WI38 (cell line): Measurements from ENCODE around the gene UBE2E3.

Source experiments
- H3K4me3 ChIP-seq: 2 replicates; pipeline ENCODE4 v1.5.1; 2011; ENCODE audit warnings: low read depth, mild to moderate bottlenecking, control low read depth, low read length
- TF ChIP-seq, protein P1 (sequence below): IDR thresholded peaks from 2 replicates; pipeline ENCODE4 v1.5.1; 2012; ENCODE audit warnings: low read depth, mild to moderate bottlenecking, control low read depth, low read length

Gene UBE2E3

GRCh38 chr2:181103659-181104058 lies 123.3 kb downstream of the UBE2E3 start:
- no peak overlapping the region for H3K4me3 ChIP-seq
- TF ChIP-seq, protein P1, sequence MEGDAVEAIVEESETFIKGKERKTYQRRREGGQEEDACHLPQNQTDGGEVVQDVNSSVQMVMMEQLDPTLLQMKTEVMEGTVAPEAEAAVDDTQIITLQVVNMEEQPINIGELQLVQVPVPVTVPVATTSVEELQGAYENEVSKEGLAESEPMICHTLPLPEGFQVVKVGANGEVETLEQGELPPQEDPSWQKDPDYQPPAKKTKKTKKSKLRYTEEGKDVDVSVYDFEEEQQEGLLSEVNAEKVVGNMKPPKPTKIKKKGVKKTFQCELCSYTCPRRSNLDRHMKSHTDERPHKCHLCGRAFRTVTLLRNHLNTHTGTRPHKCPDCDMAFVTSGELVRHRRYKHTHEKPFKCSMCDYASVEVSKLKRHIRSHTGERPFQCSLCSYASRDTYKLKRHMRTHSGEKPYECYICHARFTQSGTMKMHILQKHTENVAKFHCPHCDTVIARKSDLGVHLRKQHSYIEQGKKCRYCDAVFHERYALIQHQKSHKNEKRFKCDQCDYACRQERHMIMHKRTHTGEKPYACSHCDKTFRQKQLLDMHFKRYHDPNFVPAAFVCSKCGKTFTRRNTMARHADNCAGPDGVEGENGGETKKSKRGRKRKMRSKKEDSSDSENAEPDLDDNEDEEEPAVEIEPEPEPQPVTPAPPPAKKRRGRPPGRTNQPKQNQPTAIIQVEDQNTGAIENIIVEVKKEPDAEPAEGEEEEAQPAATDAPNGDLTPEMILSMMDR = no peak

- H3K4me3 ChIP-seq = no peak overlapping the region
- TF ChIP-seq, protein P1 = peak; percentile 72
Measured at GRCh38 chr2:181104512-181105115, 124.2 kb downstream of the UBE2E3 start.

DNA sequence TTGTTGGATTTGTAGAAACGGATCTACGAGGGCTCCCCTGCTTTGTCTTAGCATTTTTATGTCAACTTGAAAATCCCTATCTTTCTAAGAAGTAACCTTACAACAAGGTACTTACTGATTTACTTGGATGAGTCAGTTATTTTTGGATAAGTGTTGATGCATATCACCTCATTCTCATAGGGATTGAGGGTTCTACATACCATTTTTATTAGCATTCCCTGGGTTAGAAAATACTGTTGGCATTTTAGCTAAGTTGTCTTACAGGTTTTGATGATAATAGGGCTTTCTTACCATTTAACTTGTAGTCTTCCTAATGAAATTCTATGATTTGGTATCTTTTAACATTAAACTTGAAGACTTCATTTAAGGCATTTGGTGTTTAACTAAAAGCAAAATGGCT lies 125.2 kb downstream of the UBE2E3 start:
- H3K4me3 ChIP-seq = no peak overlapping the region
- TF ChIP-seq, protein P1 = no peak

DNA sequence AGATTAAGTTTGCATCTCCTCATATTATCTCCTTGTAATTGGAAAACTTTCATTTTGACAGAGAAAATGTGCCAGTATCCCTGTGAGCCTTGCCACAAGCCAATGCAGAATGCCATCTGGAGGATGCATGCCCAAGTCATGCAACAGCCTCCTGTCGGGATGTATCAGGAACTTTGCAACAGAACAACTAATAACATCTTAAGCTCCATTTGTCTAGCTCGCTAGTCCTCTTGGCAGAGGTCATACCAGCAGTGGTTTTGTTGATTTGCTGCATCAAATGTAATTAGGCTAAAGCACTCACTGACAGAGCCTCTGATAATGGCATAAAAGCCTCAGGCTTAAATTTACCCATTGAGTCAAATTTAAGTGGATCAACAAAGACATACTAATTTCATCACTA lies 125.8 kb downstream of the UBE2E3 start:
- TF ChIP-seq, protein P1 = no peak
- H3K4me3 ChIP-seq = no peak overlapping the region

DNA sequence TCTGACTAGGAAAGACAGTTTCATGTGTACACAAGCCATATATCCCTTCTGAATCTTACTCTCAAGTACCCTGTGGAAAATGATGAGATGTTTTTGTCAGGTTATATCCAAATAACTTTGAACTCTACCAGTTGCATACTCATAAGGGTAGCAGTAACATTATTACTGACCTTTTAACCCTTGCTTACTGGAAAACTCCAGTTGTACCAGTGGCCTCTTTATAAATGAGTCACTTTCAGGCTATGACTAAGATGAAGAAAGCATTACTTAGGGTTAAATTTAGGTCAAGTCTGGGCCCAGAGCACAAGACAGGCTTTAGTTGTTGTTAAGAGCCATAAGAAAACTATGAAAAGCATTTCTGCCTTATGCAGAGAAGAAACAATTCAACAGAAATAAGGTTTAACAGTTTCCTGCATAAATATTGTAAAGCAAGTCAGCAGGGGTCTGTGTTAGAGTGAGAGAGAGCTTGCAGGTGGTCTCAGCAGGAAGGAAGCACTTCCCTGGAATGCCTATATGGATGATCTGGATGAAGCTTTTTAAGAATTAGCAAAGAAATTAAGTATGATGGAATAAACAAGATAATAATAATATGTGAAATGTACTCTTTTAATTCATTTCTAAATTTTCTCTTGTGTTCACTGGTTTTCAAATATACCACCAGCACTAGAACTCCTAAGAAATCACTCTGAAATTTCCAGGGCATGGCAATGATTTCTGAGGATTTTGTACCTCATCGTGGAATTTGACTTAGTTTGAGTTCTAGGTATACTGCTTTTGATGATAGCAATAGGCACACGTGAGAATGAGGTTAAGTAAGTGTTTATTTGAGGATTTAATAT lies 126.6 kb downstream of the UBE2E3 start:
- TF ChIP-seq, protein P1 = no peak

GRCh38 chr2:181107628-181107945 lies 127.2 kb downstream of the UBE2E3 start:
- H3K4me3 ChIP-seq = no peak overlapping the region
- TF ChIP-seq, protein P1 = no peak

More for the DNA sequence above, 126.6 kb downstream of the UBE2E3 start:
- H3K4me3 ChIP-seq = no peak overlapping the region

DNA sequence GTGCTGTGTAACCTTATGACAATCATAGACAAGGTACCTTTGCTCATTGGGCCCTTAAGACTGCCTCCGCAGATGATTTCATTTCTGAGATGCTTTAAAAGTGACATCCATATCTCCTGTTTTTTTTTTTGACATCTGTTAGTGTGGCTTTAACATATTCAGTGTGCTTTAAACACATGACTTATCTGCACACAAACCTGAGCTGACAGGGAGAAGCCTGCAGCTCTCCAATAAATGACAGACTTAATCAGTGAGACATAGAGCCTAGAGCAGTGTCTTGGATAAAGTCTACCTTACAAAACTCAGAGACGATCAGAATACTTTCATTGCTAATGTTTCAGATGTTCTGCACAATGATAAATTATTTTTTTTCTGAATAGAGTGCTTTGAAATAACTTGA lies 130.7 kb downstream of the UBE2E3 start:
- no peak overlapping the region for H3K4me3 ChIP-seq
- TF ChIP-seq, protein P1 = no peak
